PFSK-1 (cell line): ENCODE data around the gene PPOX.

Experiments used
- FOXP2 ChIP-seq: optimal IDR thresholded peaks from 2 replicates; pipeline ENCODE3; 2011; ENCODE audit warnings: borderline replicate concordance, control low read depth, inconsistent platforms; ENCODE audit not compliant: insufficient read depth; ENCODE audit errors: extremely low read length, extremely low read depth
- POLR2AphosphoS5 ChIP-seq: IDR thresholded peaks from 2 replicates; pipeline ENCODE4 v1.6.1; 2012; ENCODE audit warnings: low read depth, mild to moderate bottlenecking, control low read depth, low read length, moderate library complexity
- SIN3A ChIP-seq: IDR thresholded peaks from 2 replicates; pipeline ENCODE4 v1.6.1; 2012; ENCODE audit warnings: mild to moderate bottlenecking, low read length, moderate library complexity, borderline replicate concordance; ENCODE audit not compliant: insufficient read depth
- TAF1 ChIP-seq: IDR thresholded peaks from 2 replicates; pipeline ENCODE4 v1.6.1; 2012; ENCODE audit warnings: low read length, control low read depth, borderline replicate concordance; ENCODE audit not compliant: insufficient read depth
- TF ChIP-seq, protein P1 (sequence below), 2 experiments: IDR thresholded peaks; 2 replicates each; pipeline versions ENCODE4 v1.6.1 to v1.8.0; 2011 to 2012; ENCODE audit warnings: low read depth in 2 of 2, low read length in 2 of 2, control low read depth in 1 of 2, inconsistent platforms in 1 of 2, mild to moderate bottlenecking in 1 of 2, moderate library complexity in 1 of 2; ENCODE audit not compliant: insufficient read depth in 1 of 2

PPOX gene

GRCh38 chr1:161153682-161154337 is 12.4 kb upstream of the PPOX start, which contains the start of gene UFC1:
UFC1 (plus strand) TSS chr1:161153978; CDS start chr1:161153998, 20 bp downstream.
- no peak for TF ChIP-seq FOXP2
- TF ChIP-seq SIN3A = peak; percentile 87; the same call in 1 of the 2 replicates
- TF ChIP-seq POLR2AphosphoS5 = peak; percentile 88
- TF ChIP-seq, protein P1, sequence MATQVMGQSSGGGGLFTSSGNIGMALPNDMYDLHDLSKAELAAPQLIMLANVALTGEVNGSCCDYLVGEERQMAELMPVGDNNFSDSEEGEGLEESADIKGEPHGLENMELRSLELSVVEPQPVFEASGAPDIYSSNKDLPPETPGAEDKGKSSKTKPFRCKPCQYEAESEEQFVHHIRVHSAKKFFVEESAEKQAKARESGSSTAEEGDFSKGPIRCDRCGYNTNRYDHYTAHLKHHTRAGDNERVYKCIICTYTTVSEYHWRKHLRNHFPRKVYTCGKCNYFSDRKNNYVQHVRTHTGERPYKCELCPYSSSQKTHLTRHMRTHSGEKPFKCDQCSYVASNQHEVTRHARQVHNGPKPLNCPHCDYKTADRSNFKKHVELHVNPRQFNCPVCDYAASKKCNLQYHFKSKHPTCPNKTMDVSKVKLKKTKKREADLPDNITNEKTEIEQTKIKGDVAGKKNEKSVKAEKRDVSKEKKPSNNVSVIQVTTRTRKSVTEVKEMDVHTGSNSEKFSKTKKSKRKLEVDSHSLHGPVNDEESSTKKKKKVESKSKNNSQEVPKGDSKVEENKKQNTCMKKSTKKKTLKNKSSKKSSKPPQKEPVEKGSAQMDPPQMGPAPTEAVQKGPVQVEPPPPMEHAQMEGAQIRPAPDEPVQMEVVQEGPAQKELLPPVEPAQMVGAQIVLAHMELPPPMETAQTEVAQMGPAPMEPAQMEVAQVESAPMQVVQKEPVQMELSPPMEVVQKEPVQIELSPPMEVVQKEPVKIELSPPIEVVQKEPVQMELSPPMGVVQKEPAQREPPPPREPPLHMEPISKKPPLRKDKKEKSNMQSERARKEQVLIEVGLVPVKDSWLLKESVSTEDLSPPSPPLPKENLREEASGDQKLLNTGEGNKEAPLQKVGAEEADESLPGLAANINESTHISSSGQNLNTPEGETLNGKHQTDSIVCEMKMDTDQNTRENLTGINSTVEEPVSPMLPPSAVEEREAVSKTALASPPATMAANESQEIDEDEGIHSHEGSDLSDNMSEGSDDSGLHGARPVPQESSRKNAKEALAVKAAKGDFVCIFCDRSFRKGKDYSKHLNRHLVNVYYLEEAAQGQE (IDR thresholded peaks at IDR 0.05; ENCODE audit: insufficient read depth in 1 of 2, low read depth in 2 of 2, low read length in 2 of 2) = peak in 1 of 2 experiments; percentile 68; a peak in 1 of 4 replicates
- peak; percentile 98 for TF ChIP-seq TAF1

DNA sequence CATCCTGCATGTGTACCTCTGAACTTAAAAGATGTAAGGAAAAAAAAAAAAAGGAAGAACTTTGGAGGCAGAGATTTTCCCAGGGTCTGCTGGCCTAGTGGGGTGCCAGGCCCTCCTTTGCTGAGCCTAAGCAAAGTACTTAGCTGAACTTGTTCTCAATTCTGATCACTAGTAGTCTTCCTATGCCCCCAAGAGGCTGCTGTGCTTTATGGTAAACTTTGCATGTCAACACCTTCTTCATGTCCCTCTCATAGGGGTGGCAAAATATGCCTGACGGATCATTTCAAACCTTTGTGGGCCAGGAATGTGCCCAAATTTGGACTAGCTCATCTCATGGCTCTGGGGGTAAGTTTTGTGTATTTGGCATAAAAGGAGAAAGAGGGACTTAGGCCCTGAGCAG is 8.4 kb upstream of the PPOX start:
- no peak for TF ChIP-seq POLR2AphosphoS5
- TF ChIP-seq TAF1 = no peak
- no peak for TF ChIP-seq FOXP2
- TF ChIP-seq SIN3A = no peak
- TF ChIP-seq, protein P1 (IDR thresholded peaks at IDR 0.05; ENCODE audit: insufficient read depth in 1 of 2, low read depth in 2 of 2, low read length in 2 of 2) = no peak

GRCh38 chr1:161158316-161159010 is 7.8 kb upstream of the PPOX start:
- TF ChIP-seq SIN3A (no peak), POLR2AphosphoS5 (no peak), FOXP2 (no peak), TAF1 (no peak)
- TF ChIP-seq, protein P1 (IDR thresholded peaks at IDR 0.05; ENCODE audit: insufficient read depth in 1 of 2, low read depth in 2 of 2, low read length in 2 of 2) = no peak

DNA sequence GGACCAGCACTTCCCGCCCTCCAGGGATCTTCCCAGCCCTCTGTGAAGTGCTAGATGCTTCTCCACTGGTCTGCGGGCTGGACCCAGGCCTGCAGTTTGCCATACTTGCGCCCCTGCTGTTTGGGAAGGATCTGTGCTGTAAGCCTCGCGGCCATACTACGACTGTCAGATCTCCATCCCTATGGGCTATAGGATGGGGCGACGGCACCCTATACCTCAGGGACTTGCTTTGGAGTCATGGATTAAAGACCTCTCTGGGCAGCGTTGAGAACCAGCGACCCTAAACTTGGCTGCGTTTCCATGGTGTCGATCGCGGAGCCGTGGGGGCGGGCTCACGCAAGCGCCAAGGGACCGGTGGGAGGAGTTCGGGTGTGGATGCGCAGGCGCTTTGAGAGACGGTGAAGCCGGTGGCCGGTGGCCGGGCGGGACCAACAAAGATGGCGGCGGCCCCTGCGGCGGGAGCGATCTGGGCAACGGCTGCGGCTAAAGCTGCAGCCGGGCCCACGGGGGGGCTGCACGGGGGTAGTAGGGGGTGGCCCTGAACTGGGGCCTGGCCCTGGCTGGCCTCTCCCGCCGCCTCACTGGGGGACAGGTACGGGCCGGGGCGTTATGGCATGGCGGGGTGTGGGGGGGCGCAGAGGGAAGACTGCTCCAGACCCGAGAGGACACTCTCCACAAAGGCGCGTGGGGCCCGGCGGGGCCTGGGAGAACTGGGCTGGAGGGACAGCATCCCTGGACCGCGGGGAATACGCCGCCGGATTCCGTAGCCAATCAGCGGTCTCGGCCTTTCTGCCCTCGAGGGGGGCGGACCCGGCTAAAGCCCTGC is 6.9 kb upstream of the PPOX start, which contains the start of gene USP21:
Gene USP21, plus strand, starts transcription at position 414 of the 826 bp plus-strand sequence. CDS start 1,141 bp downstream, outside the sequence.
- TF ChIP-seq, protein P1 (IDR thresholded peaks at IDR 0.05; ENCODE audit: insufficient read depth in 1 of 2, low read depth in 2 of 2, low read length in 2 of 2) = peak in 1 of 2 experiments; percentile 70; a peak in 1 of 4 replicates
- no peak for TF ChIP-seq FOXP2
- peak; percentile 99 for TF ChIP-seq TAF1
- TF ChIP-seq POLR2AphosphoS5 = peak; percentile 74; the same call in 1 of the 2 replicates
- TF ChIP-seq SIN3A = no peak
